ENCODE results near the gene IPO9.
"Not testable (repeated sequence)": the region's sequence is repeated elsewhere in the genome, so short reads cannot be mapped to it uniquely, and the experiment has no call there.

The IPO9 gene

DNA sequence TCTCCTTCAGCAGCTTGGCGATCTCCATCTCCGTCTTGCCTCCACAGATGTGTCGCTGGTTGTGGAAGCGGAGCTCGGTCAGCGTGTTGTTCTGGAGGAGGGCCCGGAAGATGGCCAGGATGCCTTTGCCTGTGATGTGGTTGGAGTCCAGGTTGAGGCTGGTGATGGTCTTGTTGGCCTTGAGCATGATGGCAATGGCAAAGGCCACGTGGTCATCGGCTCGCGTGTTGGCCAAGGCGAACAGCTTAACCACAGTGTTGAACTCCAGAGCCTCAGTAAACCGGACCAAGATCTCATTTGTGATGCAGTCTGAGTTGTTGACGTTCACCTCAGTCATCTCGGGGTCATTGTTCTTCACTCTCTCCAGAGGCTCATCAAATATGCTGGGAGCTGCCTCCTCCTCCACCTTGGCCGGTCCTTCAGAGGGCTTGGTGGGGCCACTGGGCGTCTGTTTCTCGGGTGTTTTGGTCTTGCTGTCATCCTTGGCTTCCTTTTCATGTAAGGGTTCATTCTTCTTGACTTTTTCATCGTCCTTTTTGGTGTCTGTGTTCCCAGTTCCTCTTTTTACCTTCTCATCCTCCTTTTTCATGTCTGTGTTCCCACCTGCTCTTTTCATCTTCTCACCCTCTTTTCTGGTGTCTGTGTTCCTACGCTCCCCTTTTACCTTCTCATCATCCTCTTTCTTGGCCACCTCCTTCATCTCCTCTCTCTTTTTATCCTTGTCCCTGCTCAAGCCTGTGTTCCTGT, 70.9 kb downstream of the IPO9 start:
- in situ Hi-C loops (cut with MboI; ENCODE audit: low sequenced_read_pairs): loop anchor here (25.0 kb wide), 1 partner anchor 212 kb away; the partner anchor contains the start of gene GPR37L1

DNA sequence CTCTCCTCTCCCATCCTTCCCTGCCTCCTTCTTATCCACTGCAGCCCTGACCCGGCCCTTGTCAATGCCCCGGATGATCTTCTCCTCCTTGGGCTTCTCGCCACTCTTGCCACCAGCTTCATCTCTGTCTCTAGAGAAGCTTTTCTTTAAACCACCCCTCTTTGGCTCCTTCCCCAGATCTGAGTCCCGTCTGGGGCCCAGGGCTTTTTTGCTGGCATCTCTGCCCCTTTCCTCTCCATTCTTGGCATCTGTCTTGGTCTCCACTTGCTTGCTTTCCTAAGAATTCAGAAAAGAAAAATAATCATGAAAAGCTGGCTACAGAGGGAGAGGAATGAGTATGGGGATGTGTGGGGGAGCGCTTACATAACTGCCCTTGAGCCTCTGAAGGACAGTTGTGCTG, 71.5 kb downstream of the IPO9 start:
- in situ Hi-C loops (cut with MboI; ENCODE audit: low sequenced_read_pairs): no loop called here

DNA sequence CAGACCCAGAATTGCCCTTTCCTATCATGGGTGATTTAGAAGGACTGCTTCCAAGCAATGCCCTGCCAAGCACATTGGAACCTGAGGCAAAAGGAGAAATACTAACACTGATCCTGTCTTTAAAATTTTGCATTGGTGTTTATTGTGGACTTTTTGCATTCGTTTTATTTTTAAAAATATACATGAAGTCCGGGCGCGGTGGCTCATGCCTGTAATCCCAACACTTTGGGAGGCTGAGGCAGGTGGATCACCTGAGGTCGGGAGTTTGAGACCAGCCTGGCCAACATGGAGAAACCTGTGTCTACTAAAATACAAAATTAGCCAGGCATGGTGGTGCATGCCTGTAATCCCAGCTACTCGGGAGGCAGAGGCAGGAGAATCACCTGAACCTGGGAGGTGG, 72.1 kb downstream of the IPO9 start:
- in situ Hi-C loops (cut with MboI; ENCODE audit: low sequenced_read_pairs): not testable (repeated sequence)

DNA sequence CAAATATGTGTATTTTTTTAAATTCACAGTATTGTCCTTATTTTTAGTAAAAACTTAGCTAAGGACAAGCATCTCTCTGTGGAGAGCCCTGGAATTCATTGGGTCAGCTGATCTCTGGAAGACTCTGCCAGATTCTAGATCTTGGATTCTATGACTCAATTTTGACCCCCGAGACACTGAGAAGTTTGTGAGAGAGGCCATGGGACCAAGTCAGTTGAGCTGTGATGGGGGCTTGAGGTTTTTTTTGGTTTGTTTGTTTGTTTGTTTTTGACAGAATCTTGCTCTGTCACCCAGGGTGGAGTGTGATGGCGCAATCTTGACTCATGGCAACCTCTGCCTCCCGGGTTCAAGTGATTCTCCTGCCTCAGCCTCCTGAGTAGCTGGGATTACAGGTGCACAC, 73.2 kb downstream of the IPO9 start:
- in situ Hi-C loops (cut with MboI; ENCODE audit: low sequenced_read_pairs): no loop called here

DNA sequence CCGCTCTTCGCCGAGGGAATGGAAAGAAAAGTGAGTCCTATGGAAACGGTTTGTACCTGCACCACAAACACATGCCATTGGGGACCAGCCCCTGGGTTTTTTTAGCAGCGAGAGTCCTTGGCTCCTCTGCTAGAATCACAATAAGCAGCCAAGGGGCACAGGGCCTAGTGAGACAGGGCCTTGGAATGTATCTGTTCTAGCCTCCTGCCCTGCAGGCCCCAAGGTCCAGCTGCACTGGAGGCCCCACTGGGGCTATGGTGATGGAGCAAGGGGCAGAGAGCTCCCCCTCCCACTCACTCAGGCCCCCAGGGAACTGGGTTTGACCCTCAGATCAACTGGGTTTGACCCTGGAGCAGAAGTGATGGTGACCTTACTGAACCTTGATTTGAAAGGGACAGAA, 74.2 kb downstream of the IPO9 start:
- in situ Hi-C loops (cut with MboI; ENCODE audit: low sequenced_read_pairs): no loop called here

DNA sequence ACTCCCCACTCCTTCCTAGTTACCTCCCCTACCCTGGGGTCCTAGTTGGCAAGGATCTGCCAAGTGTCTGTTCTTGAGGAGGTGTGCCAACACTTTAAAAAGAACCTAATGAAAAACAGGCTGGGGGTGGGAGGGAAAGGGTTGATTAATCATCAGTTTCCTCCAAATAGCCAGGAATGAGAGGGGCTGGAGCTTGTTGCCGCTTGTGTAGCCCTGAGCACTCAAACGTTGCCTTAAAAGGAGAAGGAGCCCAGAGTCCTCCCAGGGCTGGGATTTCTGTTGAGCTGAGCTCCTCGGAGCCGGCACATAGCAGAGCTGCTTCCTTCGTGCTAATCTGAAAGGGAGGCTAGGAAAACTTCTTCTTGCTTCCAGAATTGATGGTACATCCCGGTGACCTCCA, 75.6 kb downstream of the IPO9 start:
- in situ Hi-C loops (cut with MboI; ENCODE audit: low sequenced_read_pairs): no loop called here

DNA sequence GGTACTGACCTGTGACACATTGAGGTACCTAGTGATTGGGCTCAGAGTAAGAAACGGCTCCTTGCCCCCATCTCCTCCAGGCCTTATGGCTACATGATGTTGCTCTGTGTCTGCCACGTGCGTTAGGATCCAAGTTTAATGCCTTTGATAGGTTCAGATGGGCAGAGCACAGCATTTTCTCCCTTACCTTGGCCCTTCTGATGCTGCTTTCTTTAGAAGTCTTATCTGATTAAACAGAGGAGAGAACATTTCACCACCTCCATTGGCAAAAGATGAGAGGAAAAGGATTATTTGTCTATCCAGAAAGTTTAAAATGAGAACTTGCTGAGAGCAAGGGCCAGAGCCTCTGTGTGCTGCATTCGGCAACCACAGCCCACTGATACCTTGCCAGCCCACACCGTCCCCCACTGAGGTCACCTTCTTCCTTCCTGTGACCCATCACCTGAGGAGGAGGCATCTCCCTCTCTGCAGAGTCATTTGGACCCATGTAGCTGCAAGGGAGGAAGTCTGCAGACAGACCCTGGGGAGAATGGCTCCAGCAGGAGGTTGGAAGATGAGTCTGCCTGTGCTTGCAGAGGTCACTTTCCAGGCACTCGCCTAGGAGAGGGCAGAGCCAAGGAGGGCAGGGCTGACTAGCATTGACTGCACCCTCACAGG, 76.4 kb downstream of the IPO9 start:
- in situ Hi-C loops (cut with MboI; ENCODE audit: low sequenced_read_pairs): no loop called here

DNA sequence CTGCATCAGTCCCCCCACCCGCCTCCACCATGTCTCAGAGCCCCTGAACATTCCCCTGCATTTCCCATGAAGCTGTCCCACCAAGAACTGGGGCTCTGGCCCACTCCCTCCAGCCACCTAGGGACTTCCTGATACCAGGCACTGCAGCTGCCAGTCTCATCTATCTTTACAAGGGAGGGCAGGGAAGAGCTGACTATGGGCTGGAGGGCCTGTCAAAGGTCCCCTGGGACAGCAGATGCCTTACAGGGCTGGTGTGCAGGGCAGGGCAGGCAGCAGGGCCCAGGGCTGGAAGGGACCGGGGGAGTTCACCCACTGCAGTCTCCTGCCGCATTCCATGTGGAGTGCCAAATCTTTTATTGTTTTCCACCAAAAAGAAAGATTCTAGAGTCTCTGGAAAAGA, 77.4 kb downstream of the IPO9 start:
- in situ Hi-C loops (cut with MboI; ENCODE audit: low sequenced_read_pairs): no loop called here

DNA sequence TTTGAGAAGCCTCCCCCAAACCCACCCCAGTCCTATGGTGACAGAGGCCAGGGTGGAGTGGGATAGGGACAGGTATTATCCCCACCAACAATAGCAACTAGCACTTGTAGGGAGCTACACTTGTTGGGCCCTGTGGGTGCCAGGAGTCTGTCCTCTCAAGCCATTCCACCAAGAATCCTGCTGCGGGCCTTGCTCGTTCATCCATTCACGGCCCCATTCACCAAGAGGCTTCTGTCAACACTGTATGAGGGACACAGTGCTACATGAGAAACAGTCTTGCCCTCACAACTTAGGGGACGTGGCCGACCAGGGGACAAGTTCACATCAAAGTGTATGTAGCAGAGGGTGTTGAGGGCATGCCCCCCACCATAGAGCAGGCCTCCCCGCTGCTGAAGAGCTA, 78.7 kb downstream of the IPO9 start:
- in situ Hi-C loops (cut with MboI; ENCODE audit: low sequenced_read_pairs): no loop called here

DNA sequence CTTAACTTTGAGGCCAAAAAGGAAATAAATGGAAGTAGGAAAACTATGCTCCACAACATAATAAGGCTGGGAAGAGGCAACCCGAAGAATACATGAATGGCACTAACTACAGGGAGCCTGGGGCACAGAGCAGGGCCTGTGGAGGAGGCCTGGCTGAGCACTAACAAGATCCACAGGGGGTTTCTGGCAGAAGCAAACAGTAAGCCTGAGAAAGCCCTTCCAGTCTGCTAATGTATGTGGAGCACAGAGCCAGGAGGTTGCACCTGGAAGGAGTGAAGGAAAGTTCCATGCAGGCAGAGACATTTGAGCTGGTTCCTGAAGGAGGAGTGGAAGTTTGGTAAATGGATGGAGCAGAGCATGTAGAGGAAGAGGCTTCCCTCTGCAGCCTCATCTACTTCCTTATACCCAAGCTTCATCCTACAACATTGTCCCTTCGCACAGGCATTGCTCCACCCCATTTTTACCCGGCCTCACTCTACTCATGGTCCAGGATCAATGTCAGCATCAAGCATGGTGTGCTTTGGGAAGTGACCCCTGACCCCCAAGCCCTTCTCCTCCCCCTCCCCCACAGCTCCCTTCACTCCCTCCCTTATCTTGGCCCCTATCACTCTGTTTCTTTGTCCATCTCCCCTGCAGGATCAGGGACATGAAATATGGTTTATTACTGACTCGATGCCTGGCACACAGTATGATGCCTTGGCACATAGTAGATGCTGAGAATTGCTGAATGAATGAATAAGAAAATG, 83.0 kb downstream of the IPO9 start:
- in situ Hi-C loops (cut with MboI; ENCODE audit: low sequenced_read_pairs): no loop called here

DNA sequence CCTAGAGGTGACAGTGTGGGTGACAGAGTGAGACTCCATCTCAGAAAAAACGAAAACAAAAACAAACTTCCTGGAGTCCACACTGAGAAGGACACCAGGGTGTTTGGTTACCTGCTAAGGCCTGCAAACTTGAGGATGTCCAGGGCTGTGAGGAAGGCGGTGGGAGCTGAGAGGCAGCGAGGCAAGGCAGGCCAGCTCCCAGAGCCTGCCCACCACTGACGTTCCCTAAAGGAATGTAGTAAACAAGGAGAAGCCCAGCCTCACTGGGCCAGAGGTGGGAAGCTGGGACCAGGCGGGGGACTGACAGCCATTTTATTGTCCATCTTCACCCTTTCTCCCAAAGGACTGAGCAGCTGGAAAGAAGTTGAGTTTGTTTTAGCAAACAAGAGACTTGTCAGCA, 83.9 kb downstream of the IPO9 start:
- in situ Hi-C loops (cut with MboI; ENCODE audit: low sequenced_read_pairs): no loop called here

DNA sequence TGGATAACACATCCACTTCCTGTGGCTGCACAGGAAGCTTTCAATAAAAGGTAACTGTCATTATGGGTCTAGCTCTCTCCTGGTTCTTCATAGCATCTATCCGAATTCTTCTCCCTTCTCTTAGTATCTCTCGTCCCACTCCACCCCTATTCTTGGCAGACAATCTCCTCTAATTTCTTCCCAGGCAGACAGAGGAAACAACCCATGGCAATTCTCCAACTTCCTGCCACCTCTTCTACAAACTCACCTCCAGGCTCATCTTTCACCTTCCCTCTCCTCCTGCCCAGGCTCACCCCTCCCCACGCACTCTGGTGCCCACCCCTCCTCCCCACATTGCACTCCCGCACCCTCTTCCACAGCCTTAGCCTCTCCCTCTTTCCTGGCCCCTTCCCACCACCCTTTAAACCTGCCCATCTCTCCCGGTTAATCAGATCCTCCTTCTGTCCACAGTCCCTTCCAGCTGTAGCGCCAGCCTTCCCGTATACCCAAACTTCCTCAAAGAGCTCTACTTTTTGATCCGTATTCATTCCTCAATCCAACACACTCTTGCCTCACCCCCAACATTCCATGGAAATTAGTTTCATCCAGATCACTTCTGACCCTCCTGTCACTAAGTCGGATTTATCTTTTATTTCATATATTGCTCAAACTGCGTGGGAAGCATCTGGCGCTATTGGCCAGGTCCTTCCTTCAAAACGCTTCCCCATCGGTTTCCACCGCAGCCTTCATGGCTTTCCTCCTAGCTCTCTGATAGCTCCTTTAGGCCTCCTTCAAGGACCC, 85.7 kb downstream of the IPO9 start:
- in situ Hi-C loops (cut with MboI; ENCODE audit: low sequenced_read_pairs): no loop called here

DNA sequence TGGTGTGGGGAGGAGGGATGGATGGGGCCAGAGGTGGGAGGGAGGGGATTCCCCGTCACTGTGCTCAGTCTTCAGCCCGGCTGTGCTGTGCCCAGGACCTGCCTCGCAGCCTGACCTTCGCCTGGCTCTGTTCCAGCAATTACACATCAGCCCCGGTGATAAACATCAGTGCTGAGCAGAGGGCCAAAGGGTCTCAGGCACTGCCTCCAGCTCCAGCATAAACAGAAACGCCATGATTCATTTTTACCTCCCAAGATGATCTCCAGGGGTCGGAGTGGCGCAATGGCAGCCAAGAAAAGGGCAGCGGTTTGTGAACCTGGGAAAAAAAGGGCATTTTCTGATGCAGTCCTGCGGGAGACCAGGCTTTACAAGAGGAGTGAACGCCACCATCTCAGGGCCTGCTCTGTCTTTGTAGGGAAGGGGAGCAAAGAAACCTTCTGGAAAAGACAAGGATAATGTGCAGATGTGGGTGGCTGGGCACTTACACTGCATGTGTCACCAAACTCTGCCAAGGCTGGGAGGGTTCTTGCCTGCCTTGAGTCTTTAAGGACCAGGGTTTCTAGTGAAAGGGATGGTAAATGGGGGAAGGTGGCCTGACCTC, 87.8 kb downstream of the IPO9 start:
- in situ Hi-C loops (cut with MboI; ENCODE audit: low sequenced_read_pairs): no loop called here

DNA sequence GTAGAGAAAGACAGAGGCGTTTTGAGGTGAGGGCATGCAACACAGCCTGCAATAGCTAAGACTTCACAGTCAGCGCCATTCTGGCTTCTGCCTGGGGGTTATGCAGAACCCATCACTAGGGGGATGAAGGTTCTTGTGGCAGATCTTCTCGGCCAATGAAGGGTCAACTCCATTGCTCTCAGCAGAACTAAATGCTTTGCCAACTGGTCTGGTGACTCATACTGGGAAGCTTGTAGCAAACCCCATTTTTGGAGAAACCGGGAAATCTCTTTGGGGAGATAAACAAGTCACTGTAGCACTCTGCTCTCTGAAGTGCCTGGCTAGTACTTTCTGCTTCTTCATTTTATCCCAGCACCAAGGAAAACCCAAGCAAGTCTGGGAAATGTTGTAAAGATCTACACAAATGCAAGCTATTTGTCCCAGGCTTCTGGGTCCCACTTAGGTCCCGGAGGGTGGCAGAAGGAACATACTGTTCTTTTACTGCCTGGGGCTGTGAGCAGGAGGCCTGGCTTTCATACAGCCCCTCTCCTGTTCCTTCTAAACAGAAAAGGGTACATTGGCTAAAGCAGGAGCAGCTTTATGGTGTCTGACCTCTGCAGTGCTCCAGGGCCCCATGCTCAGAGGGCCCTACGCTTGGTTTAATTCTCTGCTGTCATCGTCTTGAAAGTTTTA, 88.5 kb downstream of the IPO9 start:
- in situ Hi-C loops (cut with MboI; ENCODE audit: low sequenced_read_pairs): no loop called here

DNA sequence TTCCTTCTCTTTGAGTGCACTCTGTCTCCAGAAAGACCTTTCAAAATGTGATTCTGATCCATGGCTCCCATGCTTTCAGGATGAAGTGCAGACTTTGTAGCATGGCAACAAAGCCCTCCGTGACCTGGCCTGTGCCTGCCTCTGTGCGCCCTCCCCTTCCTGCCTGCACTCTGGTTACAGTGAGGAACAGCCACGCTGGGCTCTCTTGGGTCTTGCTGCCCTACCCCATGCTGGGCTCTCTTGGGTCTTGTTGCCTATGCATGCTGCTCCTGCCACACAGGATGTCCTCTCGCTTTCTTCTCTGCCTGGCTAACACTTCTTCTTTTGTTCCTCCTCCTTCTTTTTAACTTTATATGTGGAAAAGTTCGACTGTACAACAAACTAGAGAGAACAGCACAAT, 89.4 kb downstream of the IPO9 start:
- in situ Hi-C loops (cut with MboI; ENCODE audit: low sequenced_read_pairs): no loop called here

DNA sequence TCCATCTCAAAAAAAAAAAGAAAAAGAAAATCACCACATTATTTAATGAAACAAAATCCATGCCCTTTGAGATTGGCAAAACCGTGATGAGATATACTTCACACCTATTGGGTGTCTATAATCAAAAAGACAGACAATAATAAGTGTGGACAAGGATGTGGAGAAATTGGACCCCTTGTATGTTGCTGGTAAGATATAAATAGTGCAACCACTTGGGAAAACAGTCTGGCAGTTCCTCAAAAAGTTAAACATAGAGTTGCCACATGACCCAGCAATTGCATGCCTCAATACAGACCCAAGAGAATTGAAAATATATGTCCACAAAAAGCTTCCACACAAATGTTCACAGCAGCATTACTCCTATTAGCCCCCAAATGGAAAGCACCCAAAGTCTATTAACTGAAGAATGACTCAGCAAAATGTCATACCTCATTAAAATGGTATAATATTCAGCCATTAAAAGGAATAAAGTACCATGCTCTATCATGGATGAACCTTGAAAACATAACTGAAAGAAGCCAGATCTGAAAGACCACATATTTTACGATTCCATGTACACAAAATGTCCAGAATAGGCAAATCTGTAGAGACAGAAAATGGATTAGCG, 93.1 kb downstream of the IPO9 start:
- in situ Hi-C loops (cut with MboI; ENCODE audit: low sequenced_read_pairs): no loop called here

DNA sequence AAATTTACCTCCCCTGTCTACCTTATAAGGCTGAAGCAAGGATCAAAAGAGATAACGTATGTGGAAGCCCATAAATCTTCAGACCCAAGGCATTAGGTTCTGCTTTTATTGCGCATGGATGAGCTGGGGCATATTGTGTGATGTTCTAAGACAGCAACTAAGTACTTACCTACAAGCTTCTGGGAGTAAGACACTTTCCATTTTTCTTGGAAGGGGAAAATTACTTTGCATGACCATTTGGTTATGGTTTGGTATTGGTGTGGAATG, 96.3 kb downstream of the IPO9 start:
- in situ Hi-C loops (cut with MboI; ENCODE audit: low sequenced_read_pairs): no loop called here

DNA sequence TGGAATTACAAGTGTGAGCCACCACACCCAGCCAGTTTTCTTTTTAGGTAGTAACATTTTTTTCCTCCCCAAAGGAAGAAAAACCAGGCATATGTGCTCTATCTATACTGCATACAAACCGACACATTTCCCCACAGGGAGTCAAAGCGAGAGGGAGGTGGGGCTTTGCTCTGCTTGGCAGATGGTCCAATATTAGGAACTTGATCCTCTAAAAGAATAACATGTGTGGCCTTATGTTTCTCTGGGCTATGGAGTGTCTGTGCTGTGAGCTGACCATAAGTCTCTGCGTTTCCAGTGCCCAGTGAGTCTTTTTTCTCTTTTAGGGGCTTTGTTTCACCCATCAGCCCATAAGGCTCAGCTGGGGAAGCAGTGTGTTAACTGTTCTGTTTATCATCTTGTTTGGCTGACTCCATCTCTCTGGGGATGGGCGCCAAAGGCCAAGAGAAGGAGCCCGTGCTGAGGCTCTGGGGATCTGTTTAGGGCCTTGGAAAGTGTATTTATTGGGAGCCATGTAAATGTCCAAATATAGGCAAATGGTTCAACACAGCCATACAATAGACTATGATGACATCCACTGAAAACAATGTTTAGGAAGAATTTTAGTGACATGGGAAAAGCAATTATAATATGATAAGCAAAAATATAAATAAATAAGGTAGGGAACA, 97.2 kb downstream of the IPO9 start:
- in situ Hi-C loops (cut with MboI; ENCODE audit: low sequenced_read_pairs): no loop called here

DNA sequence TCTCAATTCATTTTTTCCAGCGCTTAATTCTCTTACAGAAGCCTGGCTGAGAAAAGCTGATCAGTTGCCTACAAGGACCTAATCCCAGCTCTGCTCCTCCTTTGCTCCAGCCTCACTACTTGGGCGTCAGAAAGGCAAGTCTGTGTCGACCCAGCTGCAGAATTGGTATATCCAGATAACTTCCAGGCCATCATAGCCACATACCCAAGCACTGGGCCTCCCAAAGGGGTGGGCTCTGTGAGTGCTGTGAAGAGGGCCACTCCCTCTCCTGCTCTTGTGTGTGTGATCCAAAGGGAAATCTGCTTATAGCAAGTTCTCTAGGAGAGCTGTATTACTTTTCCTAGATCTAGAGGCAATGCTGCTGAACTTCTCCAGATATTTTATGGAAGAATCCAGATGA, 99.3 kb downstream of the IPO9 start:
- in situ Hi-C loops (cut with MboI; ENCODE audit: low sequenced_read_pairs): no loop called here

DNA sequence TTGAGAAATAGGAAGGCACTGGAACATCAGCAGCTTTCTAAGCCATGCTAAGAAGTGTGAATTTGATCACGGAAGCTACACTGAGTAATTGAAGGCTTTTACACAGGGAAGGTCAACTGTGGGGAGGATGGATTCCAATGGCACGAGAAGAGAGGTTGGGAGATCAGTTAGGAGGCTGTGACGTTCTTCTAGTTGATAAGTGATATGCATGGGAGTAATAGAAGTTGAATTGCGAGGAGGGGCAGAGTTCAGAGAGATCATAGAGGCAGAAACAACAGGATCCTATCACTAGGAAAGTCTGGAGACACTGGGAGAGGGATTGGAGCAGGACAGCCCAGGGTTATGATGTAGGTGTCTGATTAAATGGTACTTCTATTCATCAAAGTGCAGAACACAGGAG, 101.2 kb downstream of the IPO9 start:
- in situ Hi-C loops (cut with MboI; ENCODE audit: low sequenced_read_pairs): no loop called here
